B cell (primary cell): ENCODE results near the gene CDH20. TPM values are rescaled to one million over a fixed set of nuclear protein-coding genes. Genes with fewer than 3 reads are reported as not detected.

ENCODE experiments used
- ATAC-seq: fragments of 200-7000 bp; cut with Tn5 transposase; one replicate; pipeline ENCODE4 v1.10.0; 2021; ENCODE audit warnings: low read depth, mild to moderate bottlenecking, moderate number of reproducible peaks, moderate library complexity
- CTCF ChIA-PET: fragments of 350-600 bp; sonication (Branson Sonifier 250); formaldehyde crosslinking; loops from one replicate; lab custom pipeline; 2021; ENCODE audit warnings: antibody characterized with exemption, inconsistent platforms; lab: Charles Lee
- POLR2A ChIA-PET: fragments of 350-600 bp; sonication (Branson Sonifier 250); formaldehyde crosslinking; loops from one replicate; lab custom pipeline; 2021; ENCODE audit warnings: antibody characterized with exemption; lab: Charles Lee
- DNase-seq: peaks from one replicate; pipeline ENCODE4 v3.0.0; 2013
- H2AFZ ChIP-seq: 2 replicates; pipeline ENCODE4 v1.6.1; 2012; ENCODE audit warnings: mild to moderate bottlenecking, low read depth, low read length; ENCODE audit not compliant: insufficient read depth, poor library complexity, severe bottlenecking
- H3K27ac ChIP-seq, 2 donors: 1 replicate in 1 of 2; 2 replicates in 1 of 2; pipeline ENCODE4 v1.5.1; 2012 to 2013; ENCODE audit warnings: low read length in 2 of 2, mild to moderate bottlenecking in 2 of 2, moderate library complexity in 1 of 2
- H3K27me3 ChIP-seq, 4 experiments: fragments of 200-600 bp in 1 of 4; sonication (generic) in 1 of 4; replicated peaks in 1 of 4; 1 replicate in 2 of 4; 2 replicates in 2 of 4; pipeline versions ENCODE4 v1.6.1 to v1.7.0; 2013 to 2016; ENCODE audit warnings: low read length in 3 of 4, mild to moderate bottlenecking in 2 of 4, mixed read lengths in 1 of 4, moderate library complexity in 1 of 4; ENCODE audit not compliant: insufficient read depth in 4 of 4, control insufficient read depth in 3 of 4; ENCODE audit errors: control extremely low read depth in 1 of 4
- H3K36me3 ChIP-seq, 2 experiments: replicated peaks in 1 of 2; 1 replicate in 1 of 2; 2 replicates in 1 of 2; pipeline versions ENCODE4 v1.6.1 to v1.7.1; 2013; ENCODE audit warnings: low read length in 1 of 2; ENCODE audit not compliant: insufficient read depth in 2 of 2, control insufficient read depth in 1 of 2; ENCODE audit errors: control extremely low read depth in 1 of 2, extremely low read depth in 1 of 2
- H3K4me1 ChIP-seq, 2 donors: fragments of 200-600 bp in 1 of 2; sonication (generic) in 1 of 2; 1 replicate in 1 of 2; 2 replicates in 1 of 2; pipeline versions ENCODE4 v1.5.1 to v1.6.1; 2013 to 2017; ENCODE audit warnings: low read length in 2 of 2; ENCODE audit not compliant: control insufficient read depth in 2 of 2, insufficient read depth in 2 of 2
- H3K4me2 ChIP-seq: replicated peaks from 2 replicates; pipeline ENCODE3; 2012; ENCODE audit warnings: mild to moderate bottlenecking, low read depth, low read length; ENCODE audit not compliant: poor library complexity, severe bottlenecking
- H3K4me3 ChIP-seq, 5 experiments: fragments of 200-600 bp in 1 of 5; sonication (generic) in 1 of 5; 1 replicate in 3 of 5; 2 replicates in 2 of 5; pipeline versions ENCODE4 v1.5.1 to v1.7.0; 2011 to 2016; ENCODE audit warnings: low read length in 4 of 5, mild to moderate bottlenecking in 4 of 5, low read depth in 2 of 5, control low read depth in 1 of 5, moderate library complexity in 1 of 5; ENCODE audit not compliant: insufficient read depth in 1 of 5; ENCODE audit errors: control extremely low read depth in 1 of 5, extremely low read depth in 1 of 5
- H3K79me2 ChIP-seq: fragments of 200-600 bp; sonication (generic); one replicate; pipeline ENCODE4 v1.6.0; 2016; ENCODE audit warnings: low read length; ENCODE audit not compliant: control insufficient read depth, insufficient read depth
- H3K9ac ChIP-seq: fragments of 200-600 bp; sonication (generic); 2 replicates; pipeline ENCODE4 v1.6.1; 2017; ENCODE audit warnings: mild to moderate bottlenecking, low read length, moderate library complexity
- H3K9me3 ChIP-seq, 3 donors: one replicate each; pipeline versions ENCODE4 v1.6.1 to v1.7.1; 2013; ENCODE audit warnings: low read length in 2 of 3; ENCODE audit not compliant: control insufficient read depth in 2 of 3, insufficient read depth in 1 of 3; ENCODE audit errors: control extremely low read depth in 1 of 3
- H4K20me1 ChIP-seq: 2 replicates; pipeline ENCODE4 v1.6.0; 2012; ENCODE audit warnings: mild to moderate bottlenecking, low read length; ENCODE audit not compliant: insufficient read depth, control insufficient read depth, poor library complexity, severe bottlenecking
- H3K27ac Mint-ChIP-seq: one replicate; pipeline ENCODE4 v1.8.0; 2021; ENCODE audit warnings: mixed read lengths
- H3K27me3 Mint-ChIP-seq: one replicate; pipeline ENCODE4 v1.8.0; 2021; ENCODE audit warnings: mixed read lengths
- H3K4me1 Mint-ChIP-seq: one replicate; pipeline ENCODE4 v1.8.0; 2021; ENCODE audit warnings: mixed read lengths
- H3K4me3 Mint-ChIP-seq: one replicate; pipeline ENCODE4 v1.8.0; 2021; ENCODE audit warnings: mixed read lengths
- H3K9me3 Mint-ChIP-seq: one replicate; pipeline ENCODE4 v1.8.0; 2022; ENCODE audit warnings: mixed read lengths; ENCODE audit not compliant: insufficient read depth
- CTCF ChIP-seq: fragments of 200-600 bp; IDR thresholded peaks from one replicate; pipeline ENCODE4 v1.8.0; 2022; ENCODE audit warnings: antibody characterized with exemption, mild to moderate bottlenecking
- EZH2 ChIP-seq: IDR thresholded peaks from 2 replicates; pipeline ENCODE4 v1.6.1; 2012; ENCODE audit warnings: borderline replicate concordance, low read depth, mild to moderate bottlenecking, moderate library complexity, low read length; ENCODE audit not compliant: insufficient read depth, poor library complexity, severe bottlenecking
- WGBS: methylation state at CpG from one replicate; pipeline ENCODE4 v1.1.5; 2013; ENCODE audit warnings: missing lambda C conversion rate; ENCODE audit not compliant: insufficient coverage; 5-methylcytosine and 5-hydroxymethylcytosine counted together
- intact Hi-C: fragments of 100-400 bp; cut with micrococcal nuclease; formaldehyde crosslinking; loops from one replicate; pipeline ENCODE4 v1.10.0; 2022
- polyA plus RNA-seq: library from polyadenylated mRNA; depleted of rRNA; stranded (reverse); fragments of >200 nt; gene quantifications from 2 replicates; pipeline ENCODE4 v1.2.3, GENCODE V29; 2012
- total RNA-seq, 2 donors: library from RNA; stranded (reverse); fragments of 120-200 nt in 1 of 2; gene quantifications; 1 replicate in 1 of 2; 2 replicates in 1 of 2; pipeline versions ENCODE4 v1.2.3 to v1.2.4, GENCODE V29; 2013 to 2022

Gene CDH20
- total and polyA plus RNA-seq, 2 donors (not counting 1 experiment from before 2014, with no cell fraction given) = 0.09 TPM; not detected in 1

DNA sequence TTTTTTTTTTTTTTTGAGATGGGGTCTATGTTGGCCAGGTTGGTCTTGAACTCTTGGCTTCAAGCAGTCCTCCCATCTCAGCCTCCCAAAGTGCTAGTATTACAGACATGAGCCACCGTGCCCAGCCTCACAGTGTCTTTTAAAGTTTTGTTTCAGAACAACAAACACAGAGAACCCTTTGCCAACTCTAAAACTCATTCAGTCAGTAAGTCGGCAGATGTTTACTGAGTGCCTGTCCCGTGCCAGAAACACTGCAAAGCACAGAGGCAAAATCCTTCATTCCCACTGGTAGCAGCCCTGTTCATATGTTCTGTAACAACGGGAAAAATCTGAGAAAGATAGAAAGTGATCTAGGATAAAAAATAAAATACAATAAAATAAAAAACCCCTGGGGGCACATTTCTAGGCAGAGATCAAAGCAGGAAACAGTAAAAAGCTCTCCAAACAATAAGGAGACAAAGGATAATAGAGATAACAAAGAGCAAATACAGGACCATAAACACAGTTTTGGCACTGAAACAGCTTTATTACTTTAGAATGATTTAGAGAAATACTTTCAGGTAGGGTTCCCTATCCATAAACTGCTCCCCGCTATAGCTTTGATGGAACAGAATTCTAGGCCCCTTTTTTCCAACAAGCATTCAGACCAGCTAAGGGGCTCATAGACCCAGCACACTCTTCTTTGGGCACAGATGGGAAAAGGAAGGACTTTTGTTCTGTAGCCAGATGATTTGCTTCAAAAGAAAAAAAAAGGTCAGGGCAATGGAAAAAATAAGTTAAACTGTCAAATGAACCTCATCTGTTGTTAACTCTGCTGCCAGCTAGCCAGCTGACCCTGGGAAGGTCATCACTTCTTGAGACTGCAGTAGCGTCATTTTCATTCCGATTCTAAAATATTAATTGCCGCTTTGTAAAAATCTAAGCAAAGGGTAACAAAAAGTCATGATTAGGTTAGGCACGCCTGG, 212.3 kb downstream of the CDH20 start:
- no peaks in the 10 kb centered on the region for H3K4me1 Mint-ChIP-seq
- no peak overlapping the region for H3K27ac Mint-ChIP-seq
- Histone ChIP-seq H2AFZ (no peak overlapping the region), H3K9me3 (peaks cover 0 to 3% (median 0%) of the 10 kb centered on the region in 3 donors), H3K36me3 (no peaks in the 10 kb centered on the region), H3K4me2 (no peak overlapping the region), H3K4me3 (no peak overlapping the region), H4K20me1 (no peaks in the 10 kb centered on the region), H3K79me2 (no peaks in the 10 kb centered on the region), H3K4me1 (no peaks in the 10 kb centered on the region), H3K9ac (no peak overlapping the region), H3K27ac (no peak overlapping the region), H3K27me3 (no peaks in the 10 kb centered on the region)
- intact Hi-C loops = no loop called here
- CTCF ChIA-PET = no interaction called here
- WGBS = 97% methylated on average over 5 of the region's 9 CpGs
- TF ChIP-seq CTCF = no peak
- no peak for TF ChIP-seq EZH2
- H3K27me3 Mint-ChIP-seq = peaks cover 5% of the 10 kb centered on the region
- no peak for DNase-seq
- H3K9me3 Mint-ChIP-seq = no peaks in the 10 kb centered on the region
- ATAC-seq = no peak
- POLR2A ChIA-PET = no interaction called here
- no peak overlapping the region for H3K4me3 Mint-ChIP-seq

GRCh38 chr18:61546590-61546989, 213.4 kb downstream of the CDH20 start:
- Histone ChIP-seq H3K9ac (no peak overlapping the region), H3K79me2 (no peaks in the 10 kb centered on the region), H3K27ac (no peak overlapping the region), H4K20me1 (no peaks in the 10 kb centered on the region), H2AFZ (no peak overlapping the region), H3K36me3 (no peaks in the 10 kb centered on the region), H3K27me3 (no peaks in the 10 kb centered on the region), H3K4me1 (no peaks in the 10 kb centered on the region), H3K9me3 (peaks cover 0 to 3% (median 0%) of the 10 kb centered on the region in 3 donors), H3K4me3 (no peak overlapping the region), H3K4me2 (no peak overlapping the region)
- no peaks in the 10 kb centered on the region for H3K4me1 Mint-ChIP-seq
- no peak overlapping the region for H3K27ac Mint-ChIP-seq
- ChIA-PET CTCF (no interaction called here), POLR2A (no interaction called here)
- TF ChIP-seq CTCF = no peak
- no peak for TF ChIP-seq EZH2
- H3K9me3 Mint-ChIP-seq = no peaks in the 10 kb centered on the region
- WGBS = 95% methylated on average over 3 of the region's 3 CpGs
- no peak overlapping the region for H3K4me3 Mint-ChIP-seq
- DNase-seq = no peak
- intact Hi-C loops = no loop called here
- ATAC-seq = no peak
- H3K27me3 Mint-ChIP-seq = peaks cover 5% of the 10 kb centered on the region
